H9 (cell line): ENCODE data around the gene ESRP2. TPM values are rescaled to one million over a fixed set of nuclear protein-coding genes. Genes with fewer than 3 reads are reported as not detected.

Experiments
- DNase-seq: peaks from one replicate; pipeline ENCODE4 v3.0.0-alpha.2; 2017
- H2AFZ ChIP-seq: one replicate; pipeline ENCODE4 v1.6.1; 2013; ENCODE audit warnings: mild to moderate bottlenecking, low read length, control low read depth, moderate library complexity
- H2AK5ac ChIP-seq: 2 replicates; pipeline ENCODE4 v1.6.1; 2013; ENCODE audit warnings: low read length, control low read depth, mixed read lengths; ENCODE audit not compliant: insufficient read length
- H2BK120ac ChIP-seq: one replicate; pipeline ENCODE4 v1.6.1; 2013; ENCODE audit warnings: low read depth, mild to moderate bottlenecking, low read length, control low read depth, inconsistent platforms; ENCODE audit not compliant: poor library complexity, severe bottlenecking
- H2BK12ac ChIP-seq: 2 replicates; pipeline ENCODE4 v1.6.1; 2013; ENCODE audit warnings: low read length, control low read depth, mixed read lengths, low read depth; ENCODE audit not compliant: insufficient read length
- H2BK15ac ChIP-seq: 2 replicates; pipeline ENCODE4 v1.6.1; 2013; ENCODE audit warnings: low read depth, low read length, control low read depth
- H2BK20ac ChIP-seq: one replicate; pipeline ENCODE4 v1.6.1; 2013; ENCODE audit warnings: low read depth, mild to moderate bottlenecking, low read length, control low read depth, inconsistent platforms; ENCODE audit not compliant: poor library complexity, severe bottlenecking
- H2BK5ac ChIP-seq: 2 replicates; pipeline ENCODE4 v1.6.1; 2013; ENCODE audit warnings: low read length, control low read depth, mixed read lengths; ENCODE audit not compliant: insufficient read length
- H3K14ac ChIP-seq: 2 replicates; pipeline ENCODE4 v1.6.1; 2013; ENCODE audit warnings: low read length, control low read depth; ENCODE audit not compliant: insufficient read depth
- H3K18ac ChIP-seq: 2 replicates; pipeline ENCODE4 v1.6.1; 2013; ENCODE audit warnings: low read depth, mild to moderate bottlenecking, mixed read lengths, low read length, control low read depth; ENCODE audit not compliant: insufficient read length
- H3K23ac ChIP-seq: 2 replicates; pipeline ENCODE4 v1.6.1; 2013; ENCODE audit warnings: low read length, control low read depth, mixed read lengths, low read depth; ENCODE audit not compliant: insufficient read length
- H3K23me2 ChIP-seq: 2 replicates; pipeline ENCODE4 v1.6.1; 2013; ENCODE audit warnings: low read depth, mild to moderate bottlenecking, mixed read lengths, low read length, control low read depth; ENCODE audit not compliant: insufficient read length, poor library complexity, severe bottlenecking
- H3K27ac ChIP-seq: 2 replicates; pipeline ENCODE4 v1.5.1; 2013; ENCODE audit warnings: low read length, control low read depth, mixed read lengths, low read depth; ENCODE audit not compliant: insufficient read length
- H3K27me3 ChIP-seq: 2 replicates; pipeline ENCODE4 v1.6.1; 2013; ENCODE audit warnings: low read length, control low read depth, inconsistent platforms; ENCODE audit not compliant: insufficient read depth
- H3K4ac ChIP-seq: 2 replicates; pipeline ENCODE4 v1.6.1; 2013; ENCODE audit warnings: low read depth, mild to moderate bottlenecking, control low read depth, inconsistent platforms, low read length, moderate library complexity
- H3K4me1 ChIP-seq: 2 replicates; pipeline ENCODE4 v1.6.1; 2013; ENCODE audit warnings: low read length, control low read depth, inconsistent platforms; ENCODE audit not compliant: insufficient read depth
- H3K4me2 ChIP-seq: 2 replicates; pipeline ENCODE4 v1.6.1; 2013; ENCODE audit warnings: low read length, control low read depth, mixed read lengths; ENCODE audit not compliant: insufficient read length, insufficient read depth
- H3K56ac ChIP-seq: 2 replicates; pipeline ENCODE4 v1.6.1; 2013; ENCODE audit warnings: low read depth, mild to moderate bottlenecking, mixed read lengths, low read length, control low read depth; ENCODE audit not compliant: insufficient read length
- H3K79me1 ChIP-seq: 2 replicates; pipeline ENCODE4 v1.6.1; 2013; ENCODE audit warnings: low read depth, mild to moderate bottlenecking, moderate library complexity, low read length, control low read depth, inconsistent platforms; ENCODE audit not compliant: insufficient read depth, poor library complexity, severe bottlenecking
- H3K79me2 ChIP-seq: 2 replicates; pipeline ENCODE4 v1.6.1; 2013; ENCODE audit warnings: low read length, control low read depth, inconsistent platforms; ENCODE audit not compliant: insufficient read depth
- H3K9ac ChIP-seq: 2 replicates; pipeline ENCODE4 v1.6.1; 2013; ENCODE audit warnings: low read length, control low read depth, mixed read lengths; ENCODE audit not compliant: insufficient read length; ENCODE audit errors: extremely low read depth
- H3K9me3 ChIP-seq: one replicate; pipeline ENCODE4 v1.6.1; 2013; ENCODE audit warnings: low read depth, low read length, inconsistent platforms; ENCODE audit not compliant: control insufficient read depth
- H3T11ph ChIP-seq: one replicate; pipeline ENCODE4 v1.6.1; 2013; ENCODE audit warnings: mild to moderate bottlenecking, low read length, control low read depth, inconsistent platforms
- H4K20me1 ChIP-seq: one replicate; pipeline ENCODE4 v1.6.1; 2013; ENCODE audit not compliant: control insufficient read depth, insufficient read length, insufficient read depth
- H4K5ac ChIP-seq: 2 replicates; pipeline ENCODE4 v1.6.1; 2013; ENCODE audit warnings: low read depth, mild to moderate bottlenecking, mixed read lengths, low read length, control low read depth; ENCODE audit not compliant: insufficient read length
- H4K8ac ChIP-seq: replicated peaks from 2 replicates; pipeline ENCODE4 v1.6.1; 2013; ENCODE audit warnings: low read length, control low read depth, mixed read lengths, low read depth; ENCODE audit not compliant: insufficient read length
- H4K91ac ChIP-seq: 2 replicates; pipeline ENCODE4 v1.6.1; 2013; ENCODE audit warnings: low read depth, mild to moderate bottlenecking, moderate library complexity, mixed read lengths, low read length, control low read depth; ENCODE audit not compliant: insufficient read length
- H3K27ac Mint-ChIP-seq, 3 experiments: 2 replicates in 2 of 3; 3 replicates in 1 of 3; pipeline ENCODE4 v1.8.0; 2020 to 2021; ENCODE audit warnings: mixed read lengths in 3 of 3, mild to moderate bottlenecking in 1 of 3, moderate library complexity in 1 of 3
- H3K27me3 Mint-ChIP-seq: 2 replicates; pipeline ENCODE4 v1.8.0; 2021; ENCODE audit warnings: low read depth, mild to moderate bottlenecking, moderate library complexity, mixed read lengths
- H3K36me3 Mint-ChIP-seq, 3 experiments: 2 replicates in 2 of 3; 3 replicates in 1 of 3; pipeline ENCODE4 v1.8.0; 2020 to 2021; ENCODE audit warnings: low read depth in 3 of 3, mixed read lengths in 3 of 3; ENCODE audit not compliant: insufficient read depth in 1 of 3
- H3K4me1 Mint-ChIP-seq, 2 experiments: 2 replicates each; pipeline ENCODE4 v1.8.0; 2020; ENCODE audit warnings: mixed read lengths in 2 of 2
- H3K4me3 Mint-ChIP-seq, 2 experiments: 2 replicates in 1 of 2; 3 replicates in 1 of 2; pipeline ENCODE4 v1.8.0; 2020 to 2021; ENCODE audit warnings: mild to moderate bottlenecking in 2 of 2, mixed read lengths in 2 of 2, moderate library complexity in 1 of 2
- H3K9me3 Mint-ChIP-seq, 2 experiments: 2 replicates in 1 of 2; 3 replicates in 1 of 2; pipeline ENCODE4 v1.8.0; 2020; ENCODE audit warnings: mild to moderate bottlenecking in 2 of 2, mixed read lengths in 2 of 2, moderate library complexity in 1 of 2
- WGBS: extraction: QIAGEN DNeasy Blood & Tissue Kit; methylation state at CpG from one replicate; pipeline ENCODE4 v1.1.7; 2013; ENCODE audit warnings: missing lambda C conversion rate, low lambda C conversion rate, mixed read lengths; ENCODE audit not compliant: insufficient read length; ENCODE audit errors: extremely low coverage; 5-methylcytosine and 5-hydroxymethylcytosine counted together
- total RNA-seq: library from RNA; stranded (reverse); gene quantifications from 2 replicates; pipeline ENCODE4 v1.2.1, GENCODE V29; 2021
- TF ChIP-seq, protein P1 (sequence below): fragments of 200-600 bp; sonication (generic); conservative IDR thresholded peaks from 3 replicates; pipeline ENCODE4 v1.8.0; 2021; ENCODE audit warnings: antibody characterized with exemption, mild to moderate bottlenecking

The ESRP2 gene
- total RNA-seq, 1 experiment from 2014 or later = 59.5 TPM

GRCh38 chr16:68283801-68284598 is 48.1 kb upstream of the ESRP2 start:
- Histone ChIP-seq H3K4me1 (no peaks in the 10 kb centered on the region), H2AFZ (no peak overlapping the region), H2AK5ac (no peak overlapping the region), H4K20me1 (peaks cover 2% of the 10 kb centered on the region), H3K23me2 (no peaks in the 10 kb centered on the region), H3K14ac (no peak overlapping the region), H3K79me1 (no peaks in the 10 kb centered on the region), H3K4me2 (no peak overlapping the region), H3K23ac (no peak overlapping the region), H3K79me2 (no peaks in the 10 kb centered on the region), H3K4ac (no peak overlapping the region), H3K18ac (no peak overlapping the region), H3K27ac (no peak overlapping the region), H2BK5ac (no peak overlapping the region), H2BK15ac (no peak overlapping the region), H4K5ac (no peak overlapping the region), H4K91ac (no peak overlapping the region), H3K27me3 (no peaks in the 10 kb centered on the region), H2BK12ac (no peak overlapping the region), H3T11ph (no peak overlapping the region), H3K9me3 (no peaks in the 10 kb centered on the region), H3K56ac (no peak overlapping the region), H2BK20ac (no peak overlapping the region), H4K8ac (no peak overlapping the region), H3K9ac (no peak overlapping the region), H2BK120ac (no peak overlapping the region)
- WGBS = no CpG with 5 or more reads among the region's 9 CpGs
- Mint-ChIP-seq H3K9me3 (no peaks in the 10 kb centered on the region), H3K4me3 (no peak overlapping the region), H3K36me3 (peaks cover 9 to 36% (median 14%) of the 10 kb centered on the region in 3 experiments; a peak in 5 of 7 replicates), H3K4me1 (peaks cover 0 to 2% of the 10 kb centered on the region in 2 experiments; a peak in 1 of 4 replicates), H3K27me3 (no peaks in the 10 kb centered on the region), H3K27ac (peak overlapping the region; percentile 20 to 45 (median 31); a peak in 5 of 7 replicates)
- DNase-seq = no peak
- TF ChIP-seq, protein P1, sequence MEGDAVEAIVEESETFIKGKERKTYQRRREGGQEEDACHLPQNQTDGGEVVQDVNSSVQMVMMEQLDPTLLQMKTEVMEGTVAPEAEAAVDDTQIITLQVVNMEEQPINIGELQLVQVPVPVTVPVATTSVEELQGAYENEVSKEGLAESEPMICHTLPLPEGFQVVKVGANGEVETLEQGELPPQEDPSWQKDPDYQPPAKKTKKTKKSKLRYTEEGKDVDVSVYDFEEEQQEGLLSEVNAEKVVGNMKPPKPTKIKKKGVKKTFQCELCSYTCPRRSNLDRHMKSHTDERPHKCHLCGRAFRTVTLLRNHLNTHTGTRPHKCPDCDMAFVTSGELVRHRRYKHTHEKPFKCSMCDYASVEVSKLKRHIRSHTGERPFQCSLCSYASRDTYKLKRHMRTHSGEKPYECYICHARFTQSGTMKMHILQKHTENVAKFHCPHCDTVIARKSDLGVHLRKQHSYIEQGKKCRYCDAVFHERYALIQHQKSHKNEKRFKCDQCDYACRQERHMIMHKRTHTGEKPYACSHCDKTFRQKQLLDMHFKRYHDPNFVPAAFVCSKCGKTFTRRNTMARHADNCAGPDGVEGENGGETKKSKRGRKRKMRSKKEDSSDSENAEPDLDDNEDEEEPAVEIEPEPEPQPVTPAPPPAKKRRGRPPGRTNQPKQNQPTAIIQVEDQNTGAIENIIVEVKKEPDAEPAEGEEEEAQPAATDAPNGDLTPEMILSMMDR = no peak
